HepG2 (cell line): ENCODE results near the gene IQGAP2. TPM values are rescaled to one million over a fixed set of nuclear protein-coding genes. Genes with fewer than 3 reads are reported as not detected.
A peak's percentile ranks its signal among the peaks of the same experiment; 100 is the strongest.

Experiments used
- AGO1 ChIP-seq: fragments of 200-400 bp; formaldehyde crosslinking; IDR thresholded peaks from 2 replicates; pipeline ENCODE4 v1.6.1; 2017; ENCODE audit warnings: mild to moderate bottlenecking, low read depth, low read length, moderate library complexity; ENCODE audit not compliant: poor library complexity, severe bottlenecking
- CHCHD3 ChIP-seq: sonication (generic); formaldehyde crosslinking; IDR thresholded peaks from 2 replicates; pipeline ENCODE4 v1.8.0; 2022; ENCODE audit warnings: mild to moderate bottlenecking, missing genetic modification reagents, moderate library complexity
- ERF ChIP-seq: IDR thresholded peaks from 2 replicates; pipeline ENCODE4 v1.6.1; 2018; ENCODE audit warnings: missing biosample characterization, missing genetic modification reagents
- HBP1 ChIP-seq: IDR thresholded peaks from 2 replicates; pipeline ENCODE4 v1.6.1; 2016; ENCODE audit warnings: low read depth, control low read depth
- IKZF4 ChIP-seq: sonication (generic); formaldehyde crosslinking; IDR thresholded peaks from 2 replicates; pipeline ENCODE4 v1.5.1; 2020; ENCODE audit warnings: borderline replicate concordance, mild to moderate bottlenecking, low read depth, missing genetic modification reagents; ENCODE audit errors: not compliant biosample characterization
- NKX3-1 ChIP-seq: sonication (generic); formaldehyde crosslinking; IDR thresholded peaks from 2 replicates; pipeline ENCODE4 v1.5.0; 2020; ENCODE audit warnings: missing genetic modification reagents
- POLR2AphosphoS5 ChIP-seq: IDR thresholded peaks from 2 replicates; pipeline ENCODE4 v1.6.1; 2012; ENCODE audit warnings: low read depth, low read length
- RAD21 ChIP-seq: fragments of 450-650 bp; formaldehyde crosslinking; IDR thresholded peaks from 2 replicates; pipeline ENCODE4 v1.5.0; 2020; ENCODE audit warnings: mild to moderate bottlenecking
- SATB2 ChIP-seq: sonication (generic); formaldehyde crosslinking; IDR thresholded peaks from 2 replicates; pipeline ENCODE4 v1.5.0; 2020; ENCODE audit warnings: missing genetic modification reagents
- ZNF142 ChIP-seq: sonication (generic); formaldehyde crosslinking; IDR thresholded peaks from 2 replicates; pipeline ENCODE4 v1.4.0; 2020; ENCODE audit warnings: missing genetic modification reagents
- polyA plus RNA-seq, 8 experiments: library from polyadenylated mRNA; depleted of rRNA in 3 of 8; stranded (reverse) in 7 of 8; unstranded in 1 of 8; fragments of >200 nt; fragmentation: Illumina TruSeq in 4 of 8; extraction: Trizol in 4 of 8; gene quantifications; 2 replicates each; pipeline versions ENCODE4 v1.2.1 to v1.2.3, GENCODE V29; 2011 to 2016; ENCODE audit warnings: low read depth in 4 of 8, missing spikeins in 1 of 8, mixed read lengths in 1 of 8; ENCODE audit not compliant: insufficient read depth in 1 of 8
- total RNA-seq, 5 experiments: library from RNA; depleted of rRNA; stranded (reverse); fragments of >200 nt; fragmentation: Illumina TruSeq; extraction: Trizol; gene quantifications; 2 replicates each; pipeline ENCODE4 v1.2.3, GENCODE V29; 2016; ENCODE audit warnings: low read depth in 1 of 5
- TF ChIP-seq, protein P1 (sequence below): sonication (generic); formaldehyde crosslinking; IDR thresholded peaks from 2 replicates; pipeline ENCODE4 v1.4.0; 2020; ENCODE audit warnings: missing genetic modification reagents
- TF ChIP-seq, protein P2 (sequence below): sonication (generic); formaldehyde crosslinking; IDR thresholded peaks from 2 replicates; pipeline ENCODE4 v1.5.0; 2020; ENCODE audit warnings: mild to moderate bottlenecking, missing genetic modification reagents, moderate library complexity

IQGAP2 gene
- total and polyA plus RNA-seq, 2 of the 13 experiments (the other 11 are each of a cell fraction or from before 2014, with no cell fraction given) = 35.2 to 83.3 TPM

GRCh38 chr5:76403766-76404222, 709 bp downstream of the IQGAP2 start (continued):
- TF ChIP-seq ZNF142 (CRISPR knock-in tag) (peak; percentile 62; the same call in 1 of the 2 replicates), RAD21 (CRISPR knock-in tag) (peak; percentile 73), HBP1 (peak; percentile 21; the same call in 1 of the 2 replicates), CHCHD3 (CRISPR knock-in tag) (no peak), POLR2AphosphoS5 (no peak), IKZF4 (CRISPR knock-in tag) (peak; percentile 12), NKX3-1 (CRISPR knock-in tag) (peak; percentile 42; the same call in 1 of the 2 replicates), SATB2 (CRISPR knock-in tag) (peak; percentile 23; the same call in 1 of the 2 replicates), ERF (no peak), AGO1 (peak; percentile 2)
- TF ChIP-seq, protein P1, sequence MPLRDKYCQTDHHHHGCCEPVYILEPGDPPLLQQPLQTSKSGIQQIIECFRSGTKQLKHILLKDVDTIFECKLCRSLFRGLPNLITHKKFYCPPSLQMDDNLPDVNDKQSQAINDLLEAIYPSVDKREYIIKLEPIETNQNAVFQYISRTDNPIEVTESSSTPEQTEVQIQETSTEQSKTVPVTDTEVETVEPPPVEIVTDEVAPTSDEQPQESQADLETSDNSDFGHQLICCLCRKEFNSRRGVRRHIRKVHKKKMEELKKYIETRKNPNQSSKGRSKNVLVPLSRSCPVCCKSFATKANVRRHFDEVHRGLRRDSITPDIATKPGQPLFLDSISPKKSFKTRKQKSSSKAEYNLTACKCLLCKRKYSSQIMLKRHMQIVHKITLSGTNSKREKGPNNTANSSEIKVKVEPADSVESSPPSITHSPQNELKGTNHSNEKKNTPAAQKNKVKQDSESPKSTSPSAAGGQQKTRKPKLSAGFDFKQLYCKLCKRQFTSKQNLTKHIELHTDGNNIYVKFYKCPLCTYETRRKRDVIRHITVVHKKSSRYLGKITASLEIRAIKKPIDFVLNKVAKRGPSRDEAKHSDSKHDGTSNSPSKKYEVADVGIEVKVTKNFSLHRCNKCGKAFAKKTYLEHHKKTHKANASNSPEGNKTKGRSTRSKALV (CRISPR knock-in tag) = peak; percentile 21; the same call in 1 of the 2 replicates
- TF ChIP-seq, protein P2, sequence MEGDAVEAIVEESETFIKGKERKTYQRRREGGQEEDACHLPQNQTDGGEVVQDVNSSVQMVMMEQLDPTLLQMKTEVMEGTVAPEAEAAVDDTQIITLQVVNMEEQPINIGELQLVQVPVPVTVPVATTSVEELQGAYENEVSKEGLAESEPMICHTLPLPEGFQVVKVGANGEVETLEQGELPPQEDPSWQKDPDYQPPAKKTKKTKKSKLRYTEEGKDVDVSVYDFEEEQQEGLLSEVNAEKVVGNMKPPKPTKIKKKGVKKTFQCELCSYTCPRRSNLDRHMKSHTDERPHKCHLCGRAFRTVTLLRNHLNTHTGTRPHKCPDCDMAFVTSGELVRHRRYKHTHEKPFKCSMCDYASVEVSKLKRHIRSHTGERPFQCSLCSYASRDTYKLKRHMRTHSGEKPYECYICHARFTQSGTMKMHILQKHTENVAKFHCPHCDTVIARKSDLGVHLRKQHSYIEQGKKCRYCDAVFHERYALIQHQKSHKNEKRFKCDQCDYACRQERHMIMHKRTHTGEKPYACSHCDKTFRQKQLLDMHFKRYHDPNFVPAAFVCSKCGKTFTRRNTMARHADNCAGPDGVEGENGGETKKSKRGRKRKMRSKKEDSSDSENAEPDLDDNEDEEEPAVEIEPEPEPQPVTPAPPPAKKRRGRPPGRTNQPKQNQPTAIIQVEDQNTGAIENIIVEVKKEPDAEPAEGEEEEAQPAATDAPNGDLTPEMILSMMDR (CRISPR knock-in tag) = peak; percentile 68
